HG03571 (cell line): ENCODE results near the gene ARHGAP10.

Experiments used
- ATAC-seq: cut with Tn5 transposase; IDR thresholded peaks from one replicate; pipeline ENCODE4 v1.9.1; 2021; ENCODE audit not compliant: unreplicated experiment

The ARHGAP10 gene

DNA sequence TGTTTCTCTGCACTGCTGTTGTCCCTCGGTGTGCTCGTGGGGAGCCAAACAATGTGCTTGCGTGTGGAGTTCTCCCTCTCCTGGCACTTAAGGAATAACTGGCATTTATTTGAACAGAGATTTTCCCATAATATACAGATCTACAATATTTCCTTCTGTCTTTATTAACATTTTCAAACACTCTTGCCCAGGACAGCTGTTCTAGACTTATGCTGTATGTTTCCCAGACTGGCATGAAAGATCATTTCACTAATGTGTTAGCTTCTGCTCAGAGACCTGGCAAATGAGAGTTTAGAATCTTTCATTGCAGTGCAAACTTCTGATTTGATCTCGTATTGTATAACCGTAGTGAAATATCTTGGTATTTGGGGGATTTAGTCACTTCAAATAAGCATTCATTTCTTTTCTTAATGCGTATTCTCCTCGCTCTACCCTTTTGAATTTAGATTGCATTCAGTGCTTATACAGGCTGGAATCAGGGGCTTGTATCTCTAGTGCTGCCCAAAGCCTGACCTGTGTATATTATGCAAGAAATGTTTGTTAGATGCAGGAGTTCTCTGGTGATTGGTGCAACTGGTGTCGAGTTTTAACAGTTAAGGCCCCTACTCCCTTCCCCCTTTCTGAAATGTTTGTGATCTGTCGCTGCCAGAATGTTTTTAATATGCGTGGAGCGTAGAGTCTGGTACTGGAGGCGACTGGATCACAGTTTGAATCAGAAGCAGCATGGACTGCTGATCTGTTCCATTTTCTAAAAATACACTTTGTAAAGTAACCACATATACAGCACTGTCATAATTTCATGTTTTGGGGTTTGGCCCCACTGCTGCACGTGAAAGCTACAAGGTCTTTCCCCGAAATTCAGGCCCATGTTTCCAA lies 326.3 kb downstream of the ARHGAP10 start:
- no peak for ATAC-seq

DNA sequence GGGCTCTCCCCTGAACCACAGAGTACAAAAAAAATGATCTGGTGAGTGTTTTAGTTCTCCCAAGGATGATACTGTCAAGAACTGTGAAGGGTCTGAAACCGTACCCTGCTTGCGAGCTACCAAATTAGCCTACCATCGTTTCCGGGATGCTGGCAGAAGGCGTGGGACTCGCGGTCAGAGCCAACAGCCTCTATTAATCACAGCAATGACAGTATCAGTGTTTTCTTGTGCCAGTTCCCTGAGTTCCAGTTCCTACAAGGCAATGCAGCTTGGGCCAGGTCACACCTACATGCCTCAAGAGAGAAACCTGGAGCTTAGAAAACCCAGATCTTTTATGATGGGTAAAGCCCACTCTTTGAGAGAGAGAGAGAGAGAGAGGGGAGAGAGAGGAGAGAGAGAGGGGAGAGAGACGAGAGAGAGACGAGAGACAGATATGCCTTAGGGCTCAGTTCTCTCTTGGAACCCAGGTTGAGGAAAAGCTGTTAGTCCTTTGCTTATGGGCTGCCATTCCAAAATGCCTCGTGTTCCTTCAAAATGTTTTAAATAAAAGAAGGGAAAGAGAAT lies 327.8 kb downstream of the ARHGAP10 start:
- no peak for ATAC-seq

DNA sequence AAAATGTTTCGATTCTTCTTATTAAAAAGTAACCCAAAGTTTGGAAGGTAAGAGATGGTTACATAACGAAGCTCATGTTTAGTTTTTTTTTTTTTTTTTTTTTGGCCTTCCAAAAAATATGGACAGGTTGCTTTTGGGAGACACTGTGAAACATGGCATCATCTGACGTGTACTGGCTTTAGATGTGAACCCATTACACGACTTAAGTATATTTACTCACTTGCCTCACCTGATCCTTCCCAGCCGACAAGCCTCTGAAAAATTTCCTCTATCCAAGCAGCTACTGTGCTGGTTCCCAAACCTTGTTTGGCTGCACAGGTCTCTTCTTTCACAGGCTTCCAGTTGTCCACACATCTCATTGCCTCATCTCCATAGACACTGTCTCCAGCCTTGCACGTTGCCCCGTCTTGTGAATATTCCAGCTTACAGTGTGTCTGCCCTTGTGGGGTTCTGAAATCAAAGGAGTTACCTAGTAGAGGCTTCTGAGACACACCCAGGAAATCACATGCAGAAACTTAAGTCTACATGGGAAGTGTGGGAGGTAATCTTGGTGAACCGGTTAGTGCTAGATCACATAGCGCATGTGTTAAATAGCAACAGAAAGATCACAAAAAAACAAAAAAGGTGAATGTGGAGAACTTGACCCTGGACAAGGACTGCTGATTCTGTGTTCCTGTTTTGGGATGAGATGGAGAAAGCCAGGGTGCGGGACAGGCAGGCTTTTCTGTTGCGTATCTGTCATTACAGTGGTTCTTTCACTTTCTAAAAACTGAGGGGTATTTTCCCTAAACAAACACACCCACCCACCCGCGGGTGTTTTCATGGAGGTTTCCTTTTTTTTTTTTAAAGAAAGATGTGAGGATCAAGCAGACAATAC lies 328.6 kb downstream of the ARHGAP10 start:
- no peak for ATAC-seq

DNA sequence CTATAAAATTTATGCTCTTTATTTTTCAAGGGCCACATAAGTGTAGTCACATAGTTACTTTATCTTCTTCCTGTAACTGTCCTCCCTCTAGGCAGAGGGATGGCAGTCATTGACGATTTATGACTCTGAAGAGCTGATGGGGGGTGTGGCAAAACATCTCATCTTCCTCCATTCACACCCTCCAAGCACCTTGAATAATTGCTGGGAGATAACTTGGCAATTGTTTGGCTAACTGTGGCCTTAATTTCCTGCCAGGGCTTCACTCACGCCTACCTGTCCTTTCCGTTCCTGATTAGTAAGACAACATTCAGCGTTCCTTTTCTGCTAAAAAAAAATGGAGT lies 329.2 kb downstream of the ARHGAP10 start:
- ATAC-seq = no peak

DNA sequence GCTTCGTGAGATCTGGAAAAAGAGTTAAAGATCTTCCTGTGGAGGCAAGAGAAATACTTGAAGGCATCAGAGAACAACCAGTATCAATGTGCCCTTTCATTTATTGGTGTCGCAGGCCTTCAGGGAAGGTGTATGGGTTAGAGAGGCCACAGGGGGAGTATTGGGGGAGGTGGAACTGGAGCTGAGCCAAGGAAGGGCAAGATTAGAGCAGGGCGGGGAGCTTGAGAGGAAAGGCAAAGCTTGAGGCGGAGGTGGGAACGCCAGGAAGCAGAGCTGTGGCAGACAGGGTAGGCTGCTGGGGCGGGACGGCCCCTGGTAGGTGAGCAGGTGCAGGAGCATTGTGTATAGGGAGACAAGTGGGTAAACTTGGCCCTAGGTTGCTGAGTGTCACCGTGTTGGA lies 329.9 kb downstream of the ARHGAP10 start:
- no peak for ATAC-seq

DNA sequence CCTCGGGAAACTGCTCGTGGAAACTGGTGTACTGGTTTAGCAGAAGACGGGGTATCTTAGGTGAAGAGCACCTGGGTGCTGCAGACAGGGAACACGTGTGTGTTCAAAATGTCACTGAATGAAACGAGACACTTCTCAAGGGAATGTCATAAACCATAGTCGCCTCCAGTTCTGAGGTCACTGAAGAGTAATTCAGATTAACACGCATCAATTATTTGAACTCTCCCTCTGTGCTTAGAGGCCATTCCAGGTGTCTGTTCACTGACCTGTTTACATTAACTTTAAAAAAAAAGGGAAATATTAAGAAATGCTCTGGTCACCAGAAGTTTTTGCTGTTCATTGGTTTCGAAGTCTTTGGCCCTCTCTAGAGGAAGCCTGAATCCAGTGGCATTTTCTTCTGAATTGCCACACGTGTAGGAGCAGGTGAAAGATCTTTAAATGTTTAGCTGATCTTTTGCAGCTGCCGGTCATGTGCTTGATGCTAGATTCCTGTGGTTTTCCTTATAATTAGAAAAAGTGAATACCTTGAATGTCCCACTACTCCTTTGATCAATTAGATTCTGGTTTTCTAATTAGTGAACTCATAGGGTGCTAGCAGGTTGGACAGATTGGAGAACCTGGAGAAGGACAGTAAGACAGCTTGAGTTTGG lies 330.5 kb downstream of the ARHGAP10 start:
- no peak for ATAC-seq

DNA sequence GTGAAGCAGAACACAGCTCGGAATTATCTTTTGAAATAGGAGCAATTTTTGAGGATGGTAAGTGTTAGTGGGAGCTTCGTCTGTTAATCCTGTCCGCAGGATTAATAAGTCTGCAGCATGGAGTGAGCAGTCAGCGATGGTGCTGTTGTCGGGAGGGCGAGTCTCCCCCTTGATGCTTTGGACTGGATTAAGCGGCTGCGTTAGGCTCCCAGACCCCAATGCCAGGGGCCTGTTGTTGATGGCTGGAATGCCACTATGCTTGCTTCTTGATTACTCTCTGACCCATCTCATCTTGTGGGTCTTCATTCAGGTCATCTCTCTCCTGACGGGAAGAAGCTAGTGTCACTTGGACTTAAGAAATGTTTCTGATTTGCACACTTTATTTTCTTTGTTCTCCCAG lies 332.6 kb downstream of the ARHGAP10 start:
- ATAC-seq = no peak

DNA sequence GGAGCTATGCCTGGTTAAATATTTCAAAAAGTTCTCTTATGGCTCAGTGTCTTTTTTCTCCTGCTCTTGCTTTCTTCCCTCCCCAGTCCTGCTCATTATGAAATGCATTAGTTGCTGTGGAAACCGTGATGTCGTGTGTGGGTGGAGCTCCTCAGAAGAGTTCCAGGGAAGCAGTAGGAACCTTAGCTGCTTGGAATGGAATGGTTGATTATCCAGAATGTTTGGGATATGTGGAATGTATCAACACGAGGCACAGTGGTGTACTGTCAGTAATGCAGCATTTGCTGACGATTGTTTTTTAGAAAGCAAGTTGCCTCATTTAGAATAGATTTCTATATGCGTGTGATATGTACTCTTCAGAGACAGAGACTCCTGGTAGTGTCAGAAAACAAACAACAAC lies 333.2 kb downstream of the ARHGAP10 start:
- no peak for ATAC-seq

DNA sequence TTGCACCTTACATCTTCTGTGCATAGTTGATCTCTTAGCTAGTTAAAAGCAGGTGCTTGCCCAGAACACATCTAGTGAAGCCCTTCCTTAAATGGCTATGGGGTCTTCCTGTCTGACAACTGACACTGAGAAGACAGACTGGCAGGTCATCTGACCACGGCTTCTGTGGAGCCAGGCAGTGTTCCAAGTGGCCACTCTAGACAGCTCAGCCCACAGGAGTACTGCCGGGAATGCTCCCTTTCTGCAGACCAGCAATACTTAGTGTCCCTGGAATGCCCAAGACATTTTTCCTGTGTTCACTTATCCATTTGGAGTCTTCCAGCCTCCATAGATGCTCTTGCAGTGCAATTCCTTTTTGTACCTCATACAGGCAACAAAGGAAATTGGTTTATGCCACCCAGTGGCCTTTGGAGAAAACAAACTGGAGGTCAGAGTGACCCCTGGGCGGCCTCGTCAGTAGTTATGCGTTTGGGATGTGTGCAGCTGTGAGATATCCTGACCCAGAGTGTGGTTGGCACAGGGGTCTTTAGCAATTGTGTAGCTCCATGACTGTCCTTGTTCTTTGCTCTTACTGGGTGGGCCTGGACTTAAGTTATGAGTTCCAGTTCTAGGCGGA lies 335.5 kb downstream of the ARHGAP10 start:
- ATAC-seq = no peak

DNA sequence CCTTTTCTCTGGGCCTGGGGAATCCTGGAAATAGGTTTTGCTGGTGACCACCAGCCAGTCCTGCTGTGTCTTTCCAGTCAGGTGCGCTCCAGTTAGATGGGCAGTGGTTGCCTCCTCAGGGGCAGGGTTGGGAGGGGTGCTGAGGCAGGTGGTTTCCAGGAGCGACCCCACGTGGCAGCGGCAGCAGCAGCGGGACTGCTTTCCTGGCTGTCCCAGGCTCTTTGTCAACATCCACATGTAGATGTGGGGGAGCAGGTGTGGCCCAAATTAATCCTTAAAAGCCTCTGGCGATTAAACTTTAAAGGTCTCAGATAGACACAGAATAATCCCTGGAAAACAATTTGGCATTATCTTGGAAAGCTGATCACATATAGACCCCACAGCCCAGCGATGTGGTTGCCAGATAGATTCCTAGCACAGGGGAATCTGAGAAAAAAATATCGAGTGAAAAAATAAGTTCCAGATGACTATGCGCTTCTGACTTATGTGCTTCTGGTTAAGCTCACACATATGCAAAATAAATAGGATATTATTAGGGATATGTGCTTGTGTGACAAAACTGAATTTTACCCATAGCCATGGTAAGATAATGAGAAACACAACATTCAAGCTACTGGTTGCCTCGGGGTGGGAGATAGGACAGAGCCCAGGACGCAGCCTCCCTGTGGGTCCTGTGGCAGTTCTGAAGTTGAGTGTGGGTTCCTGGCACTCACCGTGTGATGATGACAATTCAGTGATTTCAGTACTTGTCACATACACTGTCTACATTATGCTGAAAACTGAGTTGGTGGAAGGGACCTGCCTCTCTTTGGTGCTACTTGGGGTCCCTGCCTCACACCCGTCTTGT lies 336.4 kb downstream of the ARHGAP10 start:
- ATAC-seq = no peak

DNA sequence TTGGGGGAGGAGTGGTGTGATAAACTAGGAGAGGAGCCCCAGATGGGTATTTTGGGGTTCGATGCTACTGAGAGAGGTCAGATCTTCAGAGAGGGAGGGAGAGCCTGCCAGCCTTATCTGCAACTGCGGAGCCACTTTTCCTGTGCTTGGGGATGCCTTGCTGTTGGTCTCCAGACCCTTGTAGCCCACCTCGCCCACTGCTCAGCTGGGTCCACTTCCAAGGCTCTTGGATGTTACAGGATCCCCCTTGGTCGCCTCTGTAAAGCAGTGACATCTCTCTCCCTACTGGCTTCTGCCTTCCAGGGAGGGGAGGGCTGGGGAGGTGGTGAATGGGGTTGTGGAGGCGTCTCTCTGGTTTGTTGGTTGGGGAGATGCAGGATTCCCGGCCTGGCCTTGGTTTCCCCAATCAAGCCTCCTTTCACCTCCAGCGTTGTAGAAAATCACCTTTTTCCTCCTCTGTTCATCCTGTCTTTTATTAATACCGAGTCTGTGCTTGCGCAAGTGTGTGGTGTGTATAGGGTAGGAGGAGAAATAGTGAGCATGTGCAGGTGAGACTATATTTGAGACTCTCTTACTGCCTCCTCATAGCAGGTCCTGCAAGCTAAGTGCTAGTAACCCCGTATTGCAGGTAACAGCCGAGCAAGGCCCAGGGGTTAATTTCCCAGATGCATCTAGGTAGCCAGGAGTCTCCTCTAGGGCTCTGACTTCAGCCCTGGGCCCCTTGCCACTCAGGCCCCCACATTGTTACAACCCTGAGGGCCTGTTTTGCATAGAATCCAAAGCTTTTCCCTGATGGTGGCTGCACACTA lies 337.4 kb downstream of the ARHGAP10 start:
- no peak for ATAC-seq

DNA sequence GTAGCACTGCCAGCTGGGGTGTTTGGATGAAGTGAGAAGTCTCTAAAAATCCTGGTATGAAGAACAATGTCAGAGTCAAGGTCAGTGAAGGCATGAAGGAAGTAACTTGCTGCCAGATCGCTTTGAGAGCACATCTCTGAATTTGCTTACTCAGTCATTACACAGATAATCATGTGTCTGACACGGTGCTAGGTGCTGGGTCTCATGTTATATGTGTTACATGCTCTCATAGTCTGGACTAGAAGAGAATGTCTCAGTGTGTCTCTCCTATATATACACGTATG lies 337.9 kb downstream of the ARHGAP10 start:
- no peak for ATAC-seq

DNA sequence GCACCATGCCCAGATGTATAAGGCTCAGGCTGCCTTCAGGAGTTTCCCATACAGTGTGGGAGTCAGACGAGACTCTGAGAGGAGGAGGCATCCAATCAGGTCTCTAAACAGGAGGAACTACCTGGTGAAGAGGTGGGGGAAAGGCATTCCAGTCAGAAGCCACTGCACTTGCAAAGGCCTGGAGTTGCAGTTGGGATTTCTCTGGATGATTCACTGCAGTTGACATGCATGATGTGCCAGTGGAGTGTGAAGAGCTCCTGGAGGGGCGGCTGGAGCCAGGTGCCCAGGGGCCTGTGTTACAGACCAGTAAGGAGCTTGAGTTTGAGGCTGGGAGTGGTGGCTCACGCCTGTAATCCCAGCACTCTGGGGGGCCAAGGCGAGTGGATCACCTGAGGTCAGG lies 339.1 kb downstream of the ARHGAP10 start:
- ATAC-seq = no peak

DNA sequence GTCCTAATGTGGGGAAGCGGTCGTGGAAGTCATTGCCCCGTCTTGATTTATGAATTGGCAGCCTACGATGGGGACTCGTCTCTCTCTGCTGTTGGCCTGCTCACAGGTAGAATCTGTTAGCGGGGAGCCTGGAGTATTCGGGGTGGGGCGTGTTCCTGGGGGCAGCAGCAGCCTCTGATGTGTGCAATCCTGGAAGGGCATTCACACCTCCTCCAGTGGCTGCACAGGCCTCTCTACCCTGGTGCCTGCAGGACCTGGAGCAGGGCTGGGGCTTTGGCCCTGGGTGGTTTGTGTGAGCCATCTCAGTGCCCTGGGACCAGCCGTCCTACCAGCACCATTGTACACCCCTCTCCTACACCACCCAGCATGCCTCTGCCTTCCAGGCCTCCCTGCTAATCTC lies 340.9 kb downstream of the ARHGAP10 start:
- no peak for ATAC-seq

DNA sequence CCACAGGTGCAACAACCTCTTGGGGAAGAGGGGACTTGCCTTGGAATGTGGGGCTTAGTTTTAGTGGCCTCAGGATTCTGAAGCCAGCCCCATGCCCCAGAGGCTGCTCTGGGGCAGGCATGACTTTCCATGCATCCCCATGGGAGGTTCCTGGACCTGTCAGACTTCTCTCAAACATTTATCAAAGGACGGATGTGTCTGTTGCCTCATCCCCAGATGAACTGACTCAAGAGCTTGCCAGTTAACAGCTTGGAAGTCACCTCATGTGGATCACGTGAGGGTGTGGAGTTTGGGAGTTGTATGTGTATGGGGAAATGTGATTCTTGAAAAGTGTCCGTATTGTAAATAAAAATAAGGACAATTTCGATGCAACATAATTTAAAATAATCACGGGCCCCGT lies 341.5 kb downstream of the ARHGAP10 start:
- no peak for ATAC-seq

DNA sequence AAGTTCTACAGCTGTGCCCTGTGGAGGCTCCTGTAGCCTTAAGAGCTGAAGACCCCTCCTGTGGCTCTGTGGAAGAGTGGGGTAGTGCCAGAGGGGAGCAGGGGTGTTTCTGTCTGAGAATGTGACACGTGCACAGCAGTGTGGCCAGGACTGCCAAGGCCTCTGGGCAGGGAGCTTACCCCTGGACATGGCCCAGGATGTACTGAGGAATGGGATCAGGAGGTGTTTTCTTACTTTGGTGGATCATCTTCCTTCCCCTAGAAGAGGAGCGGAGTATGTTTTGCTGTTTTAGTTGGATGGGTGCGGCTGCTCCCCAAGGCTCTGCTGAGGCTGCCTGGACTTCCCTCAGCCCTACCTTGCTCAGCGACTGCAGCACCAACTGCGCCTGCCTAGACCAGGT lies 342.6 kb downstream of the ARHGAP10 start:
- ATAC-seq = no peak

DNA sequence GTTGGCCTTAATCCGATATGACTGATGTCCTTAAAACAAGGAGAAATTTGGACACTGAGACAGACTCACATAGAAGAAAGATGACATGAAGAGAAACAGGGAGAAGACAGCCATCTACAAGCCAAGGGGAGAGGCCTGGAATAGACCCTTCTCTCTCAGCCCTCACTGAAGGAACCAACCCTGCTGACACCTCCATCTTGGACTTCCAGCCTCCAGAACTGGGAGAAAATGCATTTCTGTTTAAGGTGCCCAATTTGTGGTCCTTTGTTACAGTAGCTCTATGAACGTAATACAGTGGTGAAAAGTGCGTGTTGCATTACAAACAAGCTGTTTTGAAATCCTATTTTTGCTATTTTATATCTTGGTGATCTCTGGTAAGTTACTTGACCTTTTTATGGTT lies 343.6 kb downstream of the ARHGAP10 start:
- ATAC-seq = no peak

DNA sequence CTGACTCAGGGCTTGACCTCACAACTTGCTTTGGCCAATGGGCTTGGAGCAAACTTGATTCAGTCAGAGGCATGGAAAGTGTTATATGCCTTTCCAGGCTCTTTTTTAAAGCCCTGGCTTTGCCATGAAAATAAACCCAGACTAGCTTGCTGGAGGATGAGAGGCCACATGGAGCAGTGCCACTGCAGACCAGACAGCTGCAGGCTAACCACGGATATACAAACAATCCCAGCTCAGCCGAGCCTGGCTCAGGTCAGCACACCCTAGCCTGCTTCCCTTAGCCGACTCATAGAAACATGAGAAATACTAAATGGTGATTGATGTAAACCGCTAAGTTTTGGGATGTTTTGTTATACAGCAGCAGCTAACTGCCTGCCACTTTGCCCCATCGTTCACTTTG lies 345.1 kb downstream of the ARHGAP10 start:
- no peak for ATAC-seq

DNA sequence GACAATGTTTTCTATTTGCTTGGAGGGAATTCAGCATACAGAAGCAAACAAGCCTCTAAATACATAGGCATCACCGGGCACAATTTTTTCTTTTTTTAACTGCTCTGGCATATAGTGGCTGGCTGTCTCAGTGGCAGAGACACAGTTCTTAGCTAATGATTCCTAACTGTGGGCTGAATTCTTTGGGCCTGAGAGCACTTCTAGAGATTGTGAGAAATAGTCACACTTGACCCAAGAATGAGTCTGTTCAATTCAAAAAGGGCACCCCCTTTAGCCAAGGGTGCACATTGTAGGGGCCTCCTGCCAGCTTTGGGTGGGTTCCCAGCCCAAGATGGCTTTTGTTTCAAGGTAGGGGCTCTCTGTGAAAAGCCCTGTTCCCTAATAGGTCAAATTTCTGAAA lies 345.7 kb downstream of the ARHGAP10 start:
- ATAC-seq = no peak

DNA sequence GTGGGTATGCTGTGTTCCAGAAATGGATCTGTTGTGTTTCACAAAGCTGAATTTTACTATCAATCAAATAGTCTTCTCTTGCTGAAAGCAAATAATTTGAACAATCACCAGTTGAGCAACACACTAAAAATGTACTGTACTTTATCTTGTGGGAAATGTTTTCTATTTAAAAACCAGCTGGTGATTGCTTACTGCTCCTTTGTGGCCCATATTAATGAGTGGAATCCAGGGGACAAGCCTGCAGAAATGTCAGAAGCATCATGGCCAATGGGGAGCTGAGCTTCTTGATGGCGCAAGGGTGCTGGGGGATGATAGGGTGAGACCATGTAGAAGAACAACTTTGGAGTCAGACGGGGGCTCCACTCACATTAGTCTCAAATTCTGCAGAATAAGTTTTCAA lies 346.2 kb downstream of the ARHGAP10 start:
- no peak for ATAC-seq
